Mesothelial cell of epicardium (in vitro differentiated cells): ENCODE results near the gene DGKA. TPM values are rescaled to one million over a fixed set of nuclear protein-coding genes. Genes with fewer than 3 reads are reported as not detected.

ENCODE experiments used
- DNase-seq, 2 experiments: peaks; one replicate each; pipeline ENCODE4 v3.0.0; 2021; ENCODE audit warnings: low spot score in 2 of 2; ENCODE audit not compliant: unreplicated experiment in 2 of 2
- H3K27ac Mint-ChIP-seq: 2 replicates; pipeline ENCODE4 v1.8.0; 2021; ENCODE audit warnings: mixed read lengths
- H3K27me3 Mint-ChIP-seq: 2 replicates; pipeline ENCODE4 v1.8.0; 2021; ENCODE audit warnings: low read depth, mixed read lengths
- H3K36me3 Mint-ChIP-seq: 2 replicates; pipeline ENCODE4 v1.8.0; 2021; ENCODE audit warnings: mixed read lengths
- H3K4me1 Mint-ChIP-seq: 2 replicates; pipeline ENCODE4 v1.8.0; 2021; ENCODE audit warnings: mixed read lengths
- H3K4me3 Mint-ChIP-seq: 2 replicates; pipeline ENCODE4 v1.8.0; 2021; ENCODE audit warnings: mild to moderate bottlenecking, moderate library complexity, mixed read lengths
- H3K9me3 Mint-ChIP-seq: 2 replicates; pipeline ENCODE4 v1.8.0; 2021; ENCODE audit warnings: mixed read lengths
- CTCF ChIP-seq: fragments of 200-600 bp; sonication (generic); IDR thresholded peaks from one replicate; pipeline ENCODE4 v1.5.0; 2021; ENCODE audit warnings: antibody characterized with exemption; ENCODE audit not compliant: unreplicated experiment
- total RNA-seq: library from RNA; stranded (reverse); gene quantifications from 3 replicates; pipeline ENCODE4 v1.2.1, GENCODE V29; 2021

Gene DGKA
- total RNA-seq, result 29.7 to 42.2 TPM (median 33.5 TPM) in 3 replicates

- Mint-ChIP-seq H3K4me3 (peak within 1 kb of the TSS; percentile 76), H3K9me3 (no peaks in the 10 kb centered on the region), H3K27me3 (no peaks in the 10 kb centered on the region), H3K4me1 (peaks cover 43% of the 10 kb centered on the region), H3K27ac (peak within 1 kb of the TSS; percentile 91), H3K36me3 (no peaks in the 10 kb centered on the region)
- peak; percentile 40 for TF ChIP-seq CTCF
- no peak for DNase-seq
Measured at GRCh38 chr12:55930771-55931316, at the start of gene DGKA. TSS of gene DGKA (plus strand) at chr12:55931162. CDS start at chr12:55936504, 5,342 bp downstream.

- peaks cover 3% of the 10 kb centered on the region for H3K9me3 Mint-ChIP-seq
- no peaks in the 10 kb centered on the region for H3K36me3 Mint-ChIP-seq
- no peak overlapping the region for H3K4me3 Mint-ChIP-seq
- no peak overlapping the region for H3K27ac Mint-ChIP-seq
- no peaks in the 10 kb centered on the region for H3K27me3 Mint-ChIP-seq
- no peak for DNase-seq
- TF ChIP-seq CTCF, result no peak
- H3K4me1 Mint-ChIP-seq, result no peaks in the 10 kb centered on the region
Measured at GRCh38 chr12:55885113-55885512, 45.8 kb upstream of the DGKA start.

GRCh38 chr12:55891310-55891709 lies 39.7 kb upstream of the DGKA start:
- Mint-ChIP-seq H3K9me3 (peaks cover 16% of the 10 kb centered on the region), H3K36me3 (no peaks in the 10 kb centered on the region), H3K4me1 (no peaks in the 10 kb centered on the region), H3K4me3 (no peak overlapping the region), H3K27ac (no peak overlapping the region), H3K27me3 (no peaks in the 10 kb centered on the region)
- DNase-seq, result no peak
- TF ChIP-seq CTCF, result no peak

GRCh38 chr12:55893723-55894122 lies 37.2 kb upstream of the DGKA start:
- no peaks in the 10 kb centered on the region for H3K4me1 Mint-ChIP-seq

GRCh38 chr12:55899082-55899481 lies 31.9 kb upstream of the DGKA start:
- DNase-seq, result no peak
- H3K4me1 Mint-ChIP-seq, result no peaks in the 10 kb centered on the region
- H3K4me3 Mint-ChIP-seq, result no peak overlapping the region
- peak overlapping the region; percentile 58 for H3K27ac Mint-ChIP-seq
- peaks cover 7% of the 10 kb centered on the region for H3K36me3 Mint-ChIP-seq
- no peak for TF ChIP-seq CTCF
- no peaks in the 10 kb centered on the region for H3K9me3 Mint-ChIP-seq
- no peaks in the 10 kb centered on the region for H3K27me3 Mint-ChIP-seq

More at GRCh38 chr12:55893723-55894122, 37.2 kb upstream of the DGKA start:
- Mint-ChIP-seq H3K27me3 (no peaks in the 10 kb centered on the region), H3K4me3 (no peak overlapping the region), H3K9me3 (peaks cover 13% of the 10 kb centered on the region), H3K36me3 (no peaks in the 10 kb centered on the region), H3K27ac (no peak overlapping the region)
- no peak for TF ChIP-seq CTCF
- no peak for DNase-seq
